Panc1 (cell line): ENCODE data around the gene CNOT4. TPM values are rescaled to one million over a fixed set of nuclear protein-coding genes. Genes with fewer than 3 reads are reported as not detected.

ENCODE experiments used
- ATAC-seq: fragments of 200-7000 bp; cut with Tn5 transposase; 2 replicates; pipeline ENCODE4 v1.9.1; 2020; ENCODE audit warnings: mild to moderate bottlenecking, moderate library complexity
- BruUV-seq: library from RNA; stranded (reverse); fragments of 400-500 nt; replicated peaks from 2 replicates; lab custom pipeline; 2021; lab: Mats Ljungman, UMichigan
- CTCF ChIA-PET: fragments of 300-600 bp; sonication (Branson Sonifier 250); formaldehyde crosslinking; loops from one replicate; lab custom pipeline; 2022; ENCODE audit warnings: antibody characterized with exemption; lab: Charles Lee
- POLR2A ChIA-PET: fragments of 300-600 bp; sonication (Branson Sonifier 250); formaldehyde crosslinking; loops from one replicate; lab custom pipeline; 2022; ENCODE audit warnings: antibody characterized with exemption; lab: Charles Lee
- DNase-seq: peaks from one replicate; pipeline ENCODE4 v3.0.0-alpha.2; 2010; ENCODE audit warnings: low read depth, low spot score
- H3K27ac ChIP-seq: 2 replicates; pipeline ENCODE4 v1.5.1; 2011; ENCODE audit warnings: mild to moderate bottlenecking, low read length, inconsistent platforms
- H3K27me3 ChIP-seq: fragments of 200-500 bp; sonication (Bioruptor generic); 2 replicates; pipeline ENCODE4 v1.6.0; 2014; ENCODE audit warnings: low read length, inconsistent platforms; ENCODE audit not compliant: control insufficient read depth, insufficient read depth
- H3K36me3 ChIP-seq: fragments of 200-500 bp; sonication (Bioruptor generic); 2 replicates; pipeline ENCODE4 v1.5.1; 2014; ENCODE audit warnings: inconsistent platforms, mild to moderate bottlenecking, low read length, moderate library complexity; ENCODE audit not compliant: control insufficient read depth, insufficient read depth
- H3K4me1 ChIP-seq: 2 replicates; pipeline ENCODE4 v1.5.1; 2011; ENCODE audit warnings: inconsistent platforms, mild to moderate bottlenecking, low read length, moderate library complexity; ENCODE audit not compliant: control insufficient read depth, insufficient read depth
- H3K4me3 ChIP-seq, 2 experiments: 2 replicates each; pipeline ENCODE4 v1.5.1; 2011 to 2012; ENCODE audit warnings: low read depth in 2 of 2, low read length in 2 of 2, mild to moderate bottlenecking in 2 of 2, inconsistent platforms in 1 of 2, moderate library complexity in 1 of 2
- H3K9me3 ChIP-seq: fragments of 200-500 bp; sonication (Bioruptor generic); 2 replicates; pipeline ENCODE4 v1.5.1; 2014; ENCODE audit warnings: low read depth, mild to moderate bottlenecking, inconsistent platforms, low read length, moderate library complexity; ENCODE audit not compliant: control insufficient read depth, insufficient read depth
- POLR2AphosphoS5 ChIP-seq: IDR thresholded peaks from 2 replicates; pipeline ENCODE4 v1.6.1; 2012; ENCODE audit warnings: mild to moderate bottlenecking, low read depth, low read length, moderate library complexity
- SIN3A ChIP-seq: IDR thresholded peaks from 2 replicates; pipeline ENCODE4 v1.6.1; 2012; ENCODE audit warnings: low read depth, mild to moderate bottlenecking, low read length, moderate library complexity, borderline replicate concordance; ENCODE audit not compliant: insufficient read depth
- TCF7L2 ChIP-seq: IDR thresholded peaks from 2 replicates; pipeline ENCODE4 v1.6.1; 2011; ENCODE audit warnings: mild to moderate bottlenecking, low read depth, low read length, inconsistent platforms
- in situ Hi-C: cut with HindIII; loops from 2 replicates; pipeline ENCODE4 v1.10.0; 2016; ENCODE audit warnings: low sequenced_read_pairs, low pct_unique_long_range_greater_than_20kb
- intact Hi-C: fragments of 100-400 bp; cut with micrococcal nuclease; formaldehyde crosslinking; loops from one replicate; pipeline ENCODE4 v1.10.0; 2022; ENCODE audit not compliant: unreplicated experiment
- total RNA-seq: library from RNA; stranded (reverse); gene quantifications from one replicate; pipeline ENCODE4 v1.2.1, GENCODE V29; 2021; ENCODE audit not compliant: unreplicated experiment
- TF ChIP-seq, protein P1 (sequence below): fragments of 450-650 bp; IDR thresholded peaks from 2 replicates; pipeline ENCODE4 v1.5.1; 2017; ENCODE audit warnings: mild to moderate bottlenecking
- TF ChIP-seq, protein P2 (sequence below), 2 experiments: IDR thresholded peaks; 2 replicates each; pipeline ENCODE4 v1.6.1; 2011 to 2012; ENCODE audit warnings: low read depth in 2 of 2, control low read depth in 1 of 2, low read length in 1 of 2, mild to moderate bottlenecking in 1 of 2, moderate library complexity in 1 of 2; ENCODE audit not compliant: insufficient read depth in 1 of 2

Gene CNOT4
- total RNA-seq, 1 experiment from 2014 or later = 22.3 TPM

DNA sequence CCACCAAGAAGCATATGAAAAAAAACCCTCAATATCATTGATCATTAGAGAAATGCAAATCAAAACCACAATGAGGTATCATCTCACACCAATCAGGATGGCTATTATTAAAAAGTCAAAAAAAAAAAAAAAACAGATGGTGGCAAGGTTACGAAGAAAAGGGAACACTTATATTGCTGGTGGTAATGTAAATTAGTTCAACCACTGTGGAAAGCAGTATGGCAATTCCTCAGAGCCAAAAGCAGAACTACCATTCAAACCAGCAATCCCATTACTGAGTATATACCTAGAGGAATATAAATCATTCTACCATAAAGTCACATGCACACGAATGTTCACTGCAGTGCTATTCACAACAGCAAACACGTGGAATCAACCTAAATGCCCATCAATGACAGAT, 46.0 kb downstream of the CNOT4 start:
- Histone ChIP-seq H3K4me3 (no peak overlapping the region), H3K27ac (no peak overlapping the region), H3K4me1 (0 out of 2 replicates have a peak, but pooled peaks cover 3% of the 10 kb centered on the region), H3K27me3 (no peaks in the 10 kb centered on the region), H3K9me3 (no peaks in the 10 kb centered on the region), H3K36me3 (no peaks in the 10 kb centered on the region)
- no TSS peak for BruUV-seq
- DNase-seq (no peak), ATAC-seq (no peak)
- ChIA-PET POLR2A (interaction anchor here (0.7 kb wide), 1 partner anchor 10 kb away, joined by 6 read pairs; no protein-coding TSS in a partner anchor), CTCF (interaction anchor here (0.6 kb wide), 1 partner anchor 22 kb away, joined by 3 read pairs; no protein-coding TSS in a partner anchor)
- TF ChIP-seq, protein P1, sequence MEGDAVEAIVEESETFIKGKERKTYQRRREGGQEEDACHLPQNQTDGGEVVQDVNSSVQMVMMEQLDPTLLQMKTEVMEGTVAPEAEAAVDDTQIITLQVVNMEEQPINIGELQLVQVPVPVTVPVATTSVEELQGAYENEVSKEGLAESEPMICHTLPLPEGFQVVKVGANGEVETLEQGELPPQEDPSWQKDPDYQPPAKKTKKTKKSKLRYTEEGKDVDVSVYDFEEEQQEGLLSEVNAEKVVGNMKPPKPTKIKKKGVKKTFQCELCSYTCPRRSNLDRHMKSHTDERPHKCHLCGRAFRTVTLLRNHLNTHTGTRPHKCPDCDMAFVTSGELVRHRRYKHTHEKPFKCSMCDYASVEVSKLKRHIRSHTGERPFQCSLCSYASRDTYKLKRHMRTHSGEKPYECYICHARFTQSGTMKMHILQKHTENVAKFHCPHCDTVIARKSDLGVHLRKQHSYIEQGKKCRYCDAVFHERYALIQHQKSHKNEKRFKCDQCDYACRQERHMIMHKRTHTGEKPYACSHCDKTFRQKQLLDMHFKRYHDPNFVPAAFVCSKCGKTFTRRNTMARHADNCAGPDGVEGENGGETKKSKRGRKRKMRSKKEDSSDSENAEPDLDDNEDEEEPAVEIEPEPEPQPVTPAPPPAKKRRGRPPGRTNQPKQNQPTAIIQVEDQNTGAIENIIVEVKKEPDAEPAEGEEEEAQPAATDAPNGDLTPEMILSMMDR = no peak
- no peak for TF ChIP-seq POLR2AphosphoS5
- TF ChIP-seq, protein P2, sequence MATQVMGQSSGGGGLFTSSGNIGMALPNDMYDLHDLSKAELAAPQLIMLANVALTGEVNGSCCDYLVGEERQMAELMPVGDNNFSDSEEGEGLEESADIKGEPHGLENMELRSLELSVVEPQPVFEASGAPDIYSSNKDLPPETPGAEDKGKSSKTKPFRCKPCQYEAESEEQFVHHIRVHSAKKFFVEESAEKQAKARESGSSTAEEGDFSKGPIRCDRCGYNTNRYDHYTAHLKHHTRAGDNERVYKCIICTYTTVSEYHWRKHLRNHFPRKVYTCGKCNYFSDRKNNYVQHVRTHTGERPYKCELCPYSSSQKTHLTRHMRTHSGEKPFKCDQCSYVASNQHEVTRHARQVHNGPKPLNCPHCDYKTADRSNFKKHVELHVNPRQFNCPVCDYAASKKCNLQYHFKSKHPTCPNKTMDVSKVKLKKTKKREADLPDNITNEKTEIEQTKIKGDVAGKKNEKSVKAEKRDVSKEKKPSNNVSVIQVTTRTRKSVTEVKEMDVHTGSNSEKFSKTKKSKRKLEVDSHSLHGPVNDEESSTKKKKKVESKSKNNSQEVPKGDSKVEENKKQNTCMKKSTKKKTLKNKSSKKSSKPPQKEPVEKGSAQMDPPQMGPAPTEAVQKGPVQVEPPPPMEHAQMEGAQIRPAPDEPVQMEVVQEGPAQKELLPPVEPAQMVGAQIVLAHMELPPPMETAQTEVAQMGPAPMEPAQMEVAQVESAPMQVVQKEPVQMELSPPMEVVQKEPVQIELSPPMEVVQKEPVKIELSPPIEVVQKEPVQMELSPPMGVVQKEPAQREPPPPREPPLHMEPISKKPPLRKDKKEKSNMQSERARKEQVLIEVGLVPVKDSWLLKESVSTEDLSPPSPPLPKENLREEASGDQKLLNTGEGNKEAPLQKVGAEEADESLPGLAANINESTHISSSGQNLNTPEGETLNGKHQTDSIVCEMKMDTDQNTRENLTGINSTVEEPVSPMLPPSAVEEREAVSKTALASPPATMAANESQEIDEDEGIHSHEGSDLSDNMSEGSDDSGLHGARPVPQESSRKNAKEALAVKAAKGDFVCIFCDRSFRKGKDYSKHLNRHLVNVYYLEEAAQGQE (IDR thresholded peaks at IDR 0.05; ENCODE audit: insufficient read depth in 1 of 2, low read depth in 2 of 2, low read length in 1 of 2) = no peak
- no peak for TF ChIP-seq TCF7L2
- no peak for TF ChIP-seq SIN3A
- in situ Hi-C loops (no loop called here), intact Hi-C loops (no loop called here)

DNA sequence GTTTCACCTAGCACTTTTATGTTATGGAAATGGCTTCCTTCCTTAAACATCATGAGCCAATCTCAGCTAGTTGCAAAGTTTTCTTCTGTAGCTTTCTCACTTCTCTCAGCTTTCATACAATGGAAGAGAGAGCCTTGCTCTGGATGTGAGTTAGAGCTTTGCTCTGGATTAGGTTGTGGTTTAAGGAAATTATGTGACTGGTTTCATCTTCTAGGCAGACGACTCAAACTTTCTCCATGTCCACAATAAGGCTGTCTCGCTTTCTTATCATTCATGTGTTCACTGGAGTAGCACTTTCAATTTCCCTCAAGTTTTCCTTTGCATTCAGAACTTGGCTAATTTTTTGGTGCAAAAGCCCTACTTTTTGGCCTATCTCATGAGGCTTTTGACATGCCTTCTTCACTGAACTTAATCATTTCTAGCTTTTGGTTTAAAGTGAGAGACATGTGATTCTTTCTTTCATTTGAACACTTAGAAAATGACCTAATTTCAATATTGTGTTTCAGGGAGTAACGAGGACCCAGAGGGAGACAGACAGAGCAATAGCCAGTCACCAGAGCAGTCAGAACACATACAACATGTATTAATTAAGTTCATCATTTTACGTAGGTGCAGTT, 49.8 kb downstream of the CNOT4 start:
- Histone ChIP-seq H3K36me3 (no peaks in the 10 kb centered on the region), H3K27ac (no peak overlapping the region), H3K4me1 (peaks cover 6% of the 10 kb centered on the region; the same call in 1 of the 2 replicates), H3K9me3 (no peaks in the 10 kb centered on the region), H3K4me3 (no peak overlapping the region), H3K27me3 (no peaks in the 10 kb centered on the region)
- DNase-seq = no peak
- intact Hi-C loops (no loop called here), in situ Hi-C loops (no loop called here)
- TF ChIP-seq SIN3A = no peak
- TF ChIP-seq POLR2AphosphoS5 = no peak
- no peak for TF ChIP-seq TCF7L2
- TF ChIP-seq, protein P1 = no peak
- TF ChIP-seq, protein P2 (IDR thresholded peaks at IDR 0.05; ENCODE audit: insufficient read depth in 1 of 2, low read depth in 2 of 2, low read length in 1 of 2) = no peak
- ChIA-PET POLR2A (no interaction called here), CTCF (interaction anchor here (0.9 kb wide), 1 partner anchor 45 kb away, joined by 3 read pairs; no protein-coding TSS in a partner anchor)
- BruUV-seq = no TSS peak
- ATAC-seq = no peak
